Sigmoid colon (tissue), 4 donors: Measurements from ENCODE around the gene SLC17A7.

Source experiments
- EP300 ChIP-seq, 4 donors: sonication (generic); formaldehyde crosslinking; IDR thresholded peaks; one replicate each; pipeline ENCODE4 v1.6.1; 2017; ENCODE audit warnings: antibody characterized with exemption in 4 of 4
- POLR2A ChIP-seq, 2 donors: fragments of 450-650 bp; IDR thresholded peaks; one replicate each; pipeline ENCODE4 v1.6.1; 2016; ENCODE audit warnings: antibody characterized with exemption in 2 of 2, mild to moderate bottlenecking in 2 of 2, moderate library complexity in 2 of 2
- POLR2AphosphoS5 ChIP-seq, 4 donors: sonication (generic); formaldehyde crosslinking; IDR thresholded peaks; one replicate each; pipeline ENCODE4 v1.6.1; 2017; ENCODE audit warnings: antibody characterized with exemption in 4 of 4
- TF ChIP-seq, protein P1 (sequence below), 4 experiments: fragments of 450-650 bp in 3 of 4; fragments of 200-600 bp in 1 of 4; IDR thresholded peaks; one replicate each; pipeline ENCODE4 v1.5.1; 2016 to 2019; ENCODE audit warnings: antibody characterized with exemption in 4 of 4, mild to moderate bottlenecking in 3 of 4, moderate library complexity in 2 of 4

DNA sequence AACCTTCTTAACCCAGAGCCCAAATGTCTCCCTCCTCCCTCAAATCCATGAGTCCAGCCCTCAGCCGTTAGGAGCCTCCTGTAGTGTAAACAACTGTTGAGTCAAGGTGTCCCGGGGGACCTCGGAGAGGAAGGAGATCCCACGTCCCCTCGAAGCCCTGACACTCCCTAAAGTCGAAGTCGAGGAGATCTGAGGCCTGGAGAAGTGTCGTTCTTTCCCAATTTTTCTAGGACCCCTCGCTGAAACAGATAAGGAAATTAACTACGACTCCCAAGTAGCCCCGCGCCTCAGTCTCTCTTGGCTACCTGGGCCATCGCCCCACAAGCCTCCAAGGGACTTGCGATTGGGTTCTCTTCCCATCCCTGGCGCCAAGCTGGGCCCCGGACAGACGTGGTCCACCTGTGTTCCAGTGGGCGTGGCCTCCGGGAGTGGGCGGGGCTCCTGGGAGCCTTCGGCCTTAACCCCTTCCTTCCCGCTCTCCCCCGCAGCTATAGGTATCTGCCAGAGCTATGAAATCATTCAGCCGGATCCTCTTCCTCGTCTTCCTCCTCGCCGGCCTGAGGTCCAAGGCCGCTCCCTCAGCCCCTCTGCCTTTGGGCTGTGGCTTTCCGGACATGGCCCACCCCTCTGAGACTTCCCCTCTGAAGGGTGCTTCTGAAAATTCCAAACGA, 15.3 kb downstream of the SLC17A7 start:
- TF ChIP-seq POLR2A (IDR thresholded peaks at IDR 0.05) = no peak
- TF ChIP-seq, protein P1, sequence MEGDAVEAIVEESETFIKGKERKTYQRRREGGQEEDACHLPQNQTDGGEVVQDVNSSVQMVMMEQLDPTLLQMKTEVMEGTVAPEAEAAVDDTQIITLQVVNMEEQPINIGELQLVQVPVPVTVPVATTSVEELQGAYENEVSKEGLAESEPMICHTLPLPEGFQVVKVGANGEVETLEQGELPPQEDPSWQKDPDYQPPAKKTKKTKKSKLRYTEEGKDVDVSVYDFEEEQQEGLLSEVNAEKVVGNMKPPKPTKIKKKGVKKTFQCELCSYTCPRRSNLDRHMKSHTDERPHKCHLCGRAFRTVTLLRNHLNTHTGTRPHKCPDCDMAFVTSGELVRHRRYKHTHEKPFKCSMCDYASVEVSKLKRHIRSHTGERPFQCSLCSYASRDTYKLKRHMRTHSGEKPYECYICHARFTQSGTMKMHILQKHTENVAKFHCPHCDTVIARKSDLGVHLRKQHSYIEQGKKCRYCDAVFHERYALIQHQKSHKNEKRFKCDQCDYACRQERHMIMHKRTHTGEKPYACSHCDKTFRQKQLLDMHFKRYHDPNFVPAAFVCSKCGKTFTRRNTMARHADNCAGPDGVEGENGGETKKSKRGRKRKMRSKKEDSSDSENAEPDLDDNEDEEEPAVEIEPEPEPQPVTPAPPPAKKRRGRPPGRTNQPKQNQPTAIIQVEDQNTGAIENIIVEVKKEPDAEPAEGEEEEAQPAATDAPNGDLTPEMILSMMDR (IDR thresholded peaks at IDR 0.05) = no peak
- no peak for TF ChIP-seq POLR2AphosphoS5 (IDR thresholded peaks at IDR 0.05)
- TF ChIP-seq EP300 (IDR thresholded peaks at IDR 0.05) = no peak
